Neutrophil (primary cell): ENCODE data around the gene BRCA1.
"Not testable (repeated sequence)": the region's sequence is repeated elsewhere in the genome, so short reads cannot be mapped to it uniquely, and the experiment has no call there.

Experiments used
- H3K27ac ChIP-seq: fragments of 200-600 bp; sonication (generic); 2 replicates; pipeline ENCODE4 v1.5.1; 2016; ENCODE audit warnings: mild to moderate bottlenecking, moderate library complexity
- H3K27me3 ChIP-seq: fragments of 200-600 bp; sonication (generic); 2 replicates; pipeline ENCODE4 v1.6.0; 2016; ENCODE audit warnings: mild to moderate bottlenecking
- H3K36me3 ChIP-seq: fragments of 200-600 bp; sonication (generic); 2 replicates; pipeline ENCODE4 v1.5.1; 2017
- H3K4me1 ChIP-seq, 2 experiments: fragments of 200-600 bp in 1 of 2; sonication (generic) in 1 of 2; 1 replicate in 1 of 2; 2 replicates in 1 of 2; pipeline versions ENCODE4 v1.5.1 to v1.6.1; 2013 to 2016; ENCODE audit warnings: low read depth in 1 of 2, low read length in 1 of 2, mild to moderate bottlenecking in 1 of 2, moderate library complexity in 1 of 2; ENCODE audit not compliant: control insufficient read depth in 1 of 2, insufficient read depth in 1 of 2
- H3K4me3 ChIP-seq, 2 experiments: fragments of 200-600 bp in 1 of 2; sonication (generic) in 1 of 2; 1 replicate in 1 of 2; 2 replicates in 1 of 2; pipeline ENCODE4 v1.5.1; 2013 to 2016; ENCODE audit warnings: low read depth in 1 of 2, low read length in 1 of 2, mild to moderate bottlenecking in 1 of 2, moderate library complexity in 1 of 2
- H3K9me3 ChIP-seq: fragments of 200-600 bp; sonication (generic); 2 replicates; pipeline ENCODE4 v1.5.1; 2016
- CTCF ChIP-seq: fragments of 200-600 bp; sonication (generic); IDR thresholded peaks from 2 replicates; pipeline ENCODE4 v1.5.1; 2016; ENCODE audit warnings: antibody characterized with exemption

The BRCA1 gene

GRCh38 chr17:43105146-43105545 is 20.0 kb downstream of the BRCA1 start:
- Histone ChIP-seq H3K4me1 (no peaks in the 10 kb centered on the region), H3K4me3 (no peak overlapping the region), H3K27ac (no peak overlapping the region), H3K9me3 (no peaks in the 10 kb centered on the region), H3K36me3 (peaks cover 55% of the 10 kb centered on the region), H3K27me3 (no peaks in the 10 kb centered on the region)
- no peak for TF ChIP-seq CTCF

GRCh38 chr17:43104665-43105064 is 20.5 kb downstream of the BRCA1 start:
- H3K36me3 ChIP-seq, result peaks cover 55% of the 10 kb centered on the region
- no peaks in the 10 kb centered on the region for H3K27me3 ChIP-seq
- TF ChIP-seq CTCF, result no peak
- H3K4me1 ChIP-seq, result no peaks in the 10 kb centered on the region
- H3K27ac ChIP-seq, result no peak overlapping the region
- H3K9me3 ChIP-seq, result no peaks in the 10 kb centered on the region
- no peak overlapping the region for H3K4me3 ChIP-seq

GRCh38 chr17:43095364-43095763 is 29.8 kb downstream of the BRCA1 start:
- H3K36me3 ChIP-seq, result peaks cover 45% of the 10 kb centered on the region
- H3K27ac ChIP-seq, H3K27me3 ChIP-seq, H3K4me3 ChIP-seq, H3K4me1 ChIP-seq, H3K9me3 ChIP-seq: not testable (repeated sequence)

GRCh38 chr17:43094129-43094835 is 30.9 kb downstream of the BRCA1 start:
- Histone ChIP-seq H3K27ac (no peak overlapping the region), H3K27me3 (no peaks in the 10 kb centered on the region), H3K4me1 (no peaks in the 10 kb centered on the region), H3K36me3 (peaks cover 42% of the 10 kb centered on the region), H3K4me3 (no peak overlapping the region), H3K9me3 (no peaks in the 10 kb centered on the region)
- no peak for TF ChIP-seq CTCF

- no peak for TF ChIP-seq CTCF
- Histone ChIP-seq H3K27me3 (no peaks in the 10 kb centered on the region), H3K36me3 (peaks cover 49% of the 10 kb centered on the region), H3K9me3 (no peaks in the 10 kb centered on the region), H3K4me1 (no peaks in the 10 kb centered on the region), H3K27ac (no peak overlapping the region), H3K4me3 (no peak overlapping the region)
These were observed 32.3 kb downstream of the BRCA1 start for GRCh38 chr17:43092901-43093300.

- no peak overlapping the region for H3K4me3 ChIP-seq
- no peak overlapping the region for H3K27ac ChIP-seq
- H3K9me3 ChIP-seq, result no peaks in the 10 kb centered on the region
- no peaks in the 10 kb centered on the region for H3K27me3 ChIP-seq
- H3K4me1 ChIP-seq, result no peaks in the 10 kb centered on the region
- no peak for TF ChIP-seq CTCF
- H3K36me3 ChIP-seq, result peaks cover 41% of the 10 kb centered on the region
These were observed 35.1 kb downstream of the BRCA1 start for GRCh38 chr17:43090022-43090421.
